Lung (tissue), 12 donors: ENCODE results near the gene NFIA. TPM values are rescaled to one million over a fixed set of nuclear protein-coding genes. Genes with fewer than 3 reads are reported as not detected.

Experiments
- ATAC-seq: fragments of 200-7000 bp; cut with Tn5 transposase; one replicate; pipeline ENCODE4 v1.9.1; 2020; ENCODE audit warnings: moderate number of reproducible peaks; ENCODE audit not compliant: insufficient read depth, low FRiP score
- DNase-seq, 3 donors: peaks; one replicate each; pipeline ENCODE4 v3.0.0-alpha.2; 2013 to 2017
- H3K27ac ChIP-seq, 2 donors: one replicate each; pipeline ENCODE4 v1.5.1; 2013; ENCODE audit warnings: mild to moderate bottlenecking in 2 of 2, moderate library complexity in 2 of 2, control low read depth in 1 of 2, inconsistent platforms in 1 of 2, low read depth in 1 of 2, low read length in 1 of 2
- H3K27me3 ChIP-seq, 3 donors: one replicate each; pipeline ENCODE4 v1.5.1; 2013; ENCODE audit warnings: low read length in 2 of 3; ENCODE audit not compliant: control insufficient read depth in 3 of 3, insufficient read depth in 3 of 3
- H3K36me3 ChIP-seq, 4 donors: one replicate each; pipeline ENCODE4 v1.5.1; 2013; ENCODE audit warnings: low read length in 4 of 4, mild to moderate bottlenecking in 1 of 4, moderate library complexity in 1 of 4; ENCODE audit not compliant: control insufficient read depth in 4 of 4, insufficient read depth in 4 of 4
- H3K4me1 ChIP-seq, 5 donors: one replicate each; pipeline ENCODE4 v1.5.1; 2013; ENCODE audit warnings: low read length in 5 of 5, mild to moderate bottlenecking in 2 of 5, moderate library complexity in 1 of 5; ENCODE audit not compliant: control insufficient read depth in 5 of 5, insufficient read depth in 5 of 5
- H3K4me3 ChIP-seq: one replicate; pipeline ENCODE4 v1.5.1; 2013; ENCODE audit warnings: mild to moderate bottlenecking, control low read depth, moderate library complexity
- H3K9ac ChIP-seq, 2 donors: one replicate each; pipeline ENCODE4 v1.5.1; 2013; ENCODE audit warnings: low read length in 2 of 2, control low read depth in 1 of 2; ENCODE audit not compliant: insufficient read depth in 1 of 2
- H3K9me3 ChIP-seq, 4 donors: one replicate each; pipeline ENCODE4 v1.5.1; 2013; ENCODE audit warnings: low read length in 3 of 4, mild to moderate bottlenecking in 1 of 4, moderate library complexity in 1 of 4; ENCODE audit not compliant: control insufficient read depth in 4 of 4, insufficient read depth in 3 of 4
- WGBS, 2 donors: extraction: QIAGEN DNeasy Blood & Tissue Kit; methylation state at CpG; one replicate each; pipeline ENCODE4 v1.1.7; 2013; 5-methylcytosine and 5-hydroxymethylcytosine counted together
- polyA plus RNA-seq, 2 donors: library from polyadenylated mRNA; stranded (reverse); fragments of 200-250 nt; gene quantifications; one replicate each; pipeline ENCODE4 v1.2.1, GENCODE V29; 2013
- total RNA-seq, 2 donors: library from RNA; depleted of rRNA in 1 of 2; stranded (reverse); fragments of >200 nt in 1 of 2; gene quantifications; one replicate each; pipeline ENCODE4 v1.2.1, GENCODE V29; 2014 to 2021
- TF ChIP-seq, protein P1 (sequence below): IDR thresholded peaks from 2 replicates; pipeline ENCODE4 v1.5.1; 2012; ENCODE audit warnings: mild to moderate bottlenecking; ENCODE audit errors: control extremely low read depth, extremely low read depth
- donor health status: control.
- donor health status: control.
- donor health status: Bipolar disorder and iron deficiency.
- donor health status: healthy.
- donor health status: DM: yes; HTN: yes; CAD: no.

The NFIA gene
- total and polyA plus RNA-seq, 4 donors = 3.0 to 63.4 (median 34.2) TPM

GRCh38 chr1:61064673-61065072, 17.7 kb upstream of the NFIA start:
- H3K9me3 ChIP-seq = no peaks in the 10 kb centered on the region
- no peak overlapping the region for H3K4me3 ChIP-seq
- H3K27me3 ChIP-seq = no peaks in the 10 kb centered on the region
- TF ChIP-seq, protein P1, sequence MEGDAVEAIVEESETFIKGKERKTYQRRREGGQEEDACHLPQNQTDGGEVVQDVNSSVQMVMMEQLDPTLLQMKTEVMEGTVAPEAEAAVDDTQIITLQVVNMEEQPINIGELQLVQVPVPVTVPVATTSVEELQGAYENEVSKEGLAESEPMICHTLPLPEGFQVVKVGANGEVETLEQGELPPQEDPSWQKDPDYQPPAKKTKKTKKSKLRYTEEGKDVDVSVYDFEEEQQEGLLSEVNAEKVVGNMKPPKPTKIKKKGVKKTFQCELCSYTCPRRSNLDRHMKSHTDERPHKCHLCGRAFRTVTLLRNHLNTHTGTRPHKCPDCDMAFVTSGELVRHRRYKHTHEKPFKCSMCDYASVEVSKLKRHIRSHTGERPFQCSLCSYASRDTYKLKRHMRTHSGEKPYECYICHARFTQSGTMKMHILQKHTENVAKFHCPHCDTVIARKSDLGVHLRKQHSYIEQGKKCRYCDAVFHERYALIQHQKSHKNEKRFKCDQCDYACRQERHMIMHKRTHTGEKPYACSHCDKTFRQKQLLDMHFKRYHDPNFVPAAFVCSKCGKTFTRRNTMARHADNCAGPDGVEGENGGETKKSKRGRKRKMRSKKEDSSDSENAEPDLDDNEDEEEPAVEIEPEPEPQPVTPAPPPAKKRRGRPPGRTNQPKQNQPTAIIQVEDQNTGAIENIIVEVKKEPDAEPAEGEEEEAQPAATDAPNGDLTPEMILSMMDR = no peak
- H3K36me3 ChIP-seq = no peaks in the 10 kb centered on the region
- no peak overlapping the region for H3K9ac ChIP-seq
- 93 to 98% methylated on average over 1 of the region's 1 CpG for WGBS, 2 donors
- H3K27ac ChIP-seq = no peak overlapping the region
- DNase-seq = no peak
- peaks cover 0 to 1% (median 0%) of the 10 kb centered on the region in 5 donors for H3K4me1 ChIP-seq
- no peak for ATAC-seq

DNA sequence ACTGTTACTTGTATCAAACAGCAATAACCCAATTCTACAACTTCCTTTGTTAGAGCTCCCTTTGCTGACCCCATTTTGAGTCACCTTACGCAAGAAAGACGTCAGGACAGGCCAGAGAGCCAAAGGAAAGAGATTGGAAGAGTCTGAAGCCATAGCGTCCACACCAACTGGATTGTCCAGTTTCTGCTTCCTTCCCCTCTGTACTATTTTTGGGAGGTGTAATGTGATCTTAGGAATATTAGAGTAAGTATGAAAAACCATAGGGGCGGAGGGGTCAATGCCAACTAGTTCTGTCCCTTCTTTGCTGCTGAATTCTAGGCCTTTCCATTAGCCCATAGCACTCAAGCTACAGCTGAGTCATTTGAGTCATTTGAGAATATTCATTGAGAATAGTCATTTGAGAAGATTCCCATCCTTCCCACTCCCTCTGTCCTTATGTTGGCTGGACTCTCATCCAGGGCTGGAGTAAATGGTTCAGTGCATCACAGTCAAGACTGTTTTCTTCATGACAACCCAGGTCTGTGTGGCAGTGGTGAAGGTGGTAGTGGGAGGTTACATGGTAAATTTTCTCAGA, 14.8 kb upstream of the NFIA start:
- Histone ChIP-seq H3K27ac (no peak overlapping the region), H3K27me3 (no peaks in the 10 kb centered on the region), H3K4me3 (no peak overlapping the region), H3K9me3 (no peaks in the 10 kb centered on the region), H3K4me1 (peaks cover 0 to 1% (median 0%) of the 10 kb centered on the region in 5 donors), H3K36me3 (no peaks in the 10 kb centered on the region), H3K9ac (no peak overlapping the region)
- 76 to 83% methylated on average over 4 of the region's 4 CpGs for WGBS, 2 donors
- ATAC-seq = no peak
- DNase-seq = no peak
- TF ChIP-seq, protein P1 = no peak

GRCh38 chr1:61070054-61070453, 12.3 kb upstream of the NFIA start:
- no peaks in the 10 kb centered on the region for H3K9me3 ChIP-seq
- H3K4me3 ChIP-seq = no peak overlapping the region
- TF ChIP-seq, protein P1 = no peak
- 96 to 98% methylated on average over 4 of the region's 4 CpGs for WGBS, 2 donors
- ATAC-seq (no peak), DNase-seq (no peak)
- H3K36me3 ChIP-seq = no peaks in the 10 kb centered on the region
- H3K27me3 ChIP-seq = no peaks in the 10 kb centered on the region
- H3K27ac ChIP-seq = no peak overlapping the region
- H3K9ac ChIP-seq = no peak overlapping the region
- peaks cover 0 to 1% (median 0%) of the 10 kb centered on the region in 5 donors for H3K4me1 ChIP-seq
